GM13976 (cell line): ENCODE results near the gene JMJD6.

Experiments used
- DNase-seq: peaks from one replicate; pipeline ENCODE4 v3.0.0; 2012; ENCODE audit warnings: low spot score
- in situ Hi-C: fragments of 300-500 bp; cut with MboI; formaldehyde crosslinking; loops from one replicate; pipeline ENCODE4 v1.12.0; 2022; ENCODE audit warnings: low sequenced_read_pairs, mixed read lengths, inconsistent platforms; ENCODE audit not compliant: unreplicated experiment
- TF ChIP-seq, protein P1 (sequence below): IDR thresholded peaks from 2 replicates; pipeline ENCODE4 v1.5.1; 2012; ENCODE audit warnings: borderline replicate concordance, mild to moderate bottlenecking; ENCODE audit not compliant: insufficient read depth; ENCODE audit errors: extremely low read depth, missing control alignments, control extremely low read depth

JMJD6 gene

DNA sequence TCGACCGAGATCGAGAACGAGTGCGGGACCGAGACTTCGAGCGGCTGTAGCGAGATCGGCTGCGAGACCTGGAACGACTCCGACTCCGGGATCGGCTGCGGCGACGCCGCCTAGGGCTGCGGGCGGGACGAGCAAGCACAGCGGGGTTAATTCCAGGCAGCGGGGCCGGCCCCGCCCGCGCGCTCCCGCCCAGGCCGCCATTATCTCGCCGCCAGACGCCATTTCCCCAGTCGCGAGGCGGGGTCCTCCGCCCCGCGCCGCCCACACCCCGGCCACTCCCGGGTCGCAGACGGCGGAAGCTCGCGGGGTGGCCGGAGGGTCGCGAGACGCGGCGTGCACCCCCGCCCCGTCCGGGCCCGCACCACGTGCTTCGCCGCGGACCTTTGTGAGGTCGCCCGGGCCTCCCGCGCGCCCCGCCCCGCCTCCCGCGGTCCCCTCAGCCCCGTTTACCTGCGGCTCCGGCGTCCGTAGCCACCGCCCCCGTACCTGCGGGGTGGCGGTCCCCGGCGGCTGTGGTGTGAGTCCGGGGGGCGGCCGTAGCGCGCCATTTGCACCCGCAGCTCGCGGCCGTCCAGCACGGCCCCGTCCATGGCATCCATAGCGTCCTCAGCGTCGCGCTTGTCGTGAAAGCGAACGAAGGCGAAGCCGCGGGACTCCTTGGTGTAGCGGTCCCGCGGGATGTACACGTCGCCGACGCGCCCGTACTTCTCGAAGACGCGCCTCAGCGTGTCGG, 10.1 kb upstream of the JMJD6 start:
- in situ Hi-C loops, result no loop called here
- TF ChIP-seq, protein P1, sequence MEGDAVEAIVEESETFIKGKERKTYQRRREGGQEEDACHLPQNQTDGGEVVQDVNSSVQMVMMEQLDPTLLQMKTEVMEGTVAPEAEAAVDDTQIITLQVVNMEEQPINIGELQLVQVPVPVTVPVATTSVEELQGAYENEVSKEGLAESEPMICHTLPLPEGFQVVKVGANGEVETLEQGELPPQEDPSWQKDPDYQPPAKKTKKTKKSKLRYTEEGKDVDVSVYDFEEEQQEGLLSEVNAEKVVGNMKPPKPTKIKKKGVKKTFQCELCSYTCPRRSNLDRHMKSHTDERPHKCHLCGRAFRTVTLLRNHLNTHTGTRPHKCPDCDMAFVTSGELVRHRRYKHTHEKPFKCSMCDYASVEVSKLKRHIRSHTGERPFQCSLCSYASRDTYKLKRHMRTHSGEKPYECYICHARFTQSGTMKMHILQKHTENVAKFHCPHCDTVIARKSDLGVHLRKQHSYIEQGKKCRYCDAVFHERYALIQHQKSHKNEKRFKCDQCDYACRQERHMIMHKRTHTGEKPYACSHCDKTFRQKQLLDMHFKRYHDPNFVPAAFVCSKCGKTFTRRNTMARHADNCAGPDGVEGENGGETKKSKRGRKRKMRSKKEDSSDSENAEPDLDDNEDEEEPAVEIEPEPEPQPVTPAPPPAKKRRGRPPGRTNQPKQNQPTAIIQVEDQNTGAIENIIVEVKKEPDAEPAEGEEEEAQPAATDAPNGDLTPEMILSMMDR, result peak; percentile 9
- DNase-seq, result peak; percentile 72

DNA sequence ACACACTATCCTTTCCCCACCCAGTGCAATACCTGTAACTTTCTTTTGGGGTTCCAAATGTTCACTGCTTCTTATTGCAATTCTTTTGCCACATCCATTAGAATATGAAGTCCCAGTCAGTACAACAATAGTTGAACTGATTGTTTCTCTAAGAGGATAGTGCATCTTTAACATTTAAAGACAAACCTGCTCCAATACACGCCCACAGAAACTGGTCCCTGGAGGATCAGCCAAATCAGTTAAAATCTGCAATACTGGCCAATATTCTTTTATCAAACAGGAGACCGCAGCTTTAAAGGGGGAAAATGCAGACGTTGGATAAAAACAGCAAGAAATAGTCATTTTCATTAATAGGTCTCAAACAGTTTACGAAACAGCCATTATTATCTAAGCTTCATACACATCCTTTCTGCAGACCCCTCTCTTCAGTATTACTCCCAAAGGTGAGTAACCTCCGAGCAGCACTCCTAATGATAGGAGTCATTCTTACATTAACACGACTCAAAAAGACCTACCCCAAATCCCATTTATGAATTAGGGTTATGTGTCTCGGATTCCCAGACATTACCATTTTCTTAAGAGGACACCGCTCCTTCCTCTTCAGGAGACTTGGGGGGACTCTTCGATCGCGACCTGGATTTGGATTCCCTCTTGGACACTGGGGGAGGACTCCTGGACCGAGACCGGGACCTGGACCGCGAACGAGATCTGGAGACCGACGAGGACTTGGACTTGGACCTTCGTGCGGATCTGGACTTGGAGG, 9.4 kb upstream of the JMJD6 start:
- TF ChIP-seq, protein P1, result no peak
- in situ Hi-C loops, result no loop called here
- DNase-seq, result no peak

DNA sequence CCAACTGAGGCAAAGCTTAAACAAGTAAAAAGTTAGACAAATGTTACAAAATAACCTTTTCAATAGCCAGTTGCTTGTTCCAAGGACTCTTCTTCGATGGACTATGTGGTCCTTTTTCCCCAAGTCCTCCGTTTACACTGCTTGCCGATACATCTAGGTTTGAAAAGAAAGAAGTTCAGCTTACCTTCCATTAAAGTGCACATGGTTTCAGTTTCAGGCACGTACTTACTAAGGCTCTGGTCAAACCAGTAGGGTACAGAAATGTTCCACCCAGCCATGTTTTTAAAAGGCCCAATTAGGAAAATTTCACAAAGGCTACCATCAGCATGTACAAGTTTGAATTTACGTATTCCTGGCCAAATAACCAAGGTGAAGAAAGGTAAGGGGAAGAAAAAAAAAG, 8.6 kb upstream of the JMJD6 start:
- no peak for DNase-seq
- TF ChIP-seq, protein P1, result no peak
- in situ Hi-C loops, result no loop called here

DNA sequence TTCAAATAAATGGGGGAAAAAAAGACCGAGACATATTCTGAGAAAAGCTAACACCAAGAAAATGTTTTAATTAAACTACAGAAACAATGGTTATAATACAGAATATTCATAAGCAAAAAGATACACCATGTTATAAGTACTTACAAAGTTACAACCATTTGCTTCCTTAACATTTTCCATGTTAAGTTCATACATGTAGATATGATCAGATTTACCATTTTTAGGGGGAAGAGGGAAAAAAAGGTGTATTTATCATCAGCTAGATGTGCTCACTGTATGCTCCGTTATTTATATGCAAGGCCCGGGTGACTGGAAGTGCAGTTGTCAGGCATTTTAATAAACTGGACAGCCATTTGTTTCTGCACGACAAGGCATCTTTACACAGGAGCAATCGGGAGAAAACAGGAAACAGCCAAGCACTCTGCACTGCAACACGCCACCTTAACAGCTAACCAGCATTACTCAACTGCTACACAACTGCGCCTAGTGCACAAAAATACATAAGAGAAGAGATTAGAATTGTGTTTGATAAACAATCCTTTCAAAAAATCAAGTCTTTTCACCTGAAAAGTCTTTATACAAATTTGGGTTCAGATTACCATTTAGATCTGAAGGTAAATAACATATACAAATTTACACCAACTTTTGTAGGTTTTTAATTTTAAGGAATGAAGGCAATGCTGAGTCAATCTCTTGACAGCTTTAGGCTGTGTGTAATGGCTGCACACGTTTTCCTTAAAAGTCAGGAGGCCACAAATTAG, 7.9 kb upstream of the JMJD6 start:
- no peak for DNase-seq

DNA sequence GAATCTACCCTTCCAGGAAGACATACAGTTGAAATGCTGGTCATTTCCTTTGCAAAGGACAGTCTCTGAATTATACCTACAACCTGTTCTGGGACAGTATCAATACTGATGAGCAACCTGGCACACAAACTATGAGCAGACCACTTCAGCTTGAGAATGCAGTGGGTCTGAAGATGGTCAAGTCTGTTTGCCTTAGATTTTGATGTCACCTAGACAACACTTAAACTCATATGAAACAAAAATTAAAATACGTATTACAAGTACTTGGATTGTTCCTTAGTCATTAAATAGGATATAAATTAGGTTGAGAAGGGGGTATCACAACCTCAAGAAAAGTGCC, 7.2 kb upstream of the JMJD6 start:
- TF ChIP-seq, protein P1, result no peak
- in situ Hi-C loops, result no loop called here

More for the DNA sequence above, 7.9 kb upstream of the JMJD6 start:
- in situ Hi-C loops, result no loop called here
- TF ChIP-seq, protein P1, result no peak

More for the DNA sequence above, 7.2 kb upstream of the JMJD6 start:
- no peak for DNase-seq
